K562 (cell line): ENCODE measurements around the gene NDUFS5. TPM values are rescaled to one million over a fixed set of nuclear protein-coding genes. Genes with fewer than 3 reads are reported as not detected.

Source experiments
- CTCF ChIP-seq, 3 experiments: IDR thresholded peaks in 2 of 3; conservative IDR thresholded peaks in 1 of 3; 2 replicates each; pipeline ENCODE4 v1.5.1; 2011 to 2012; ENCODE audit warnings: low read length in 3 of 3, mild to moderate bottlenecking in 3 of 3, control low read depth in 2 of 3, improper control_type of control experiment in 1 of 3, inconsistent platforms in 1 of 3, low read depth in 1 of 3, mixed read lengths in 1 of 3, moderate library complexity in 1 of 3; ENCODE audit not compliant: insufficient read depth in 2 of 3
- NR0B1 ChIP-seq: fragments of 450-650 bp; IDR thresholded peaks from one replicate; pipeline ENCODE4 v1.6.1; 2018; ENCODE audit warnings: mild to moderate bottlenecking, moderate library complexity; ENCODE audit not compliant: partially characterized antibody
- UBTF ChIP-seq, 2 experiments: IDR thresholded peaks; 2 replicates each; pipeline ENCODE4 v1.6.1; 2012; ENCODE audit warnings: improper control_type of control experiment in 2 of 2, low read depth in 2 of 2, low read length in 2 of 2, borderline replicate concordance in 1 of 2
- polyA plus RNA-seq, 8 experiments: library from polyadenylated mRNA; depleted of rRNA in 4 of 8; stranded (reverse) in 5 of 8; unstranded in 3 of 8; fragments of >200 nt; fragmentation: Nextera tagmentation in 2 of 8; fragmentation: Illumina TruSeq in 1 of 8; extraction: Ambion mirVana in 2 of 8; extraction: Trizol in 1 of 8; gene quantifications; 2 replicates each; pipeline versions ENCODE4 v1.2.1 to v1.2.3, GENCODE V29; 2011 to 2014; ENCODE audit warnings: inconsistent platforms in 1 of 8, missing spikeins in 1 of 8
- total RNA-seq, 7 experiments: library from RNA; depleted of rRNA in 6 of 7; stranded (reverse); fragments of >200 nt in 6 of 7; fragmentation: Illumina TruSeq in 2 of 7; extraction: Trizol in 2 of 7; gene quantifications; 2 replicates each; pipeline versions ENCODE4 v1.2.1 to v1.2.3, GENCODE V29; 2011 to 2021; ENCODE audit warnings: low replicate concordance in 1 of 7

NDUFS5 gene
- total and polyA plus RNA-seq, 9 of the 15 experiments (the other 6 are each of a cell fraction or from before 2014, with no cell fraction given), result 499 to 2,737 (median 1,281) TPM

GRCh38 chr1:39081271-39082009 lies 55.3 kb downstream of the NDUFS5 start (continued):
- TF ChIP-seq UBTF (IDR thresholded peaks at IDR 0.05; ENCODE audit: borderline replicate concordance in 1 of 2, low read depth in 2 of 2, low read length in 2 of 2) (peak; percentile 92), NR0B1 (no peak), CTCF (IDR thresholded peaks at IDR 0.05 in 2 of 3, conservative IDR thresholded peaks at IDR 0.05 in 1 of 3; ENCODE audit: insufficient read depth in 2 of 3, low read depth in 1 of 3, low read length in 3 of 3) (peak in 1 of 3 experiments; percentile 24; a peak in 1 of 6 replicates)
